IMR-90 (cell line): ENCODE measurements around the gene SH3RF2. TPM values are rescaled to one million over a fixed set of nuclear protein-coding genes. Genes with fewer than 3 reads are reported as not detected.

Source experiments
- ATAC-seq: fragments of 200-7000 bp; cut with Tn5 transposase; 2 replicates; pipeline ENCODE4 v1.9.1; 2020; ENCODE audit warnings: low read depth, mild to moderate bottlenecking, moderate library complexity
- BruUV-seq: library from RNA; stranded (reverse); fragments of 400-500 nt; replicated peaks from 2 replicates; lab custom pipeline; 2021; lab: Mats Ljungman, UMichigan
- CTCF ChIA-PET: fragments of 300-600 bp; formaldehyde crosslinking; extraction: SDS; loops from one replicate; lab custom pipeline; 2021; ENCODE audit warnings: antibody characterized with exemption; lab: Yijun Ruan, JAX
- POLR2A ChIA-PET: fragments of 300-600 bp; sonication (Branson Sonifier 250); formaldehyde crosslinking; loops from one replicate; lab custom pipeline; 2022; ENCODE audit warnings: antibody characterized with exemption; ENCODE audit not compliant: unreplicated experiment; lab: Charles Lee
- DNase-seq: peaks from one replicate; pipeline ENCODE4 v3.0.0; 2013
- H2AFZ ChIP-seq: replicated peaks from 2 replicates; pipeline ENCODE3; 2013; ENCODE audit warnings: low read length, mild to moderate bottlenecking; ENCODE audit not compliant: poor library complexity
- H2AK5ac ChIP-seq: 2 replicates; pipeline ENCODE4 v1.6.1; 2013; ENCODE audit warnings: low read depth, low read length, inconsistent platforms
- H2AK9ac ChIP-seq: replicated peaks from 2 replicates; pipeline ENCODE3; 2013; ENCODE audit warnings: mild to moderate bottlenecking, low read depth, low read length, moderate library complexity; ENCODE audit not compliant: poor library complexity
- H2BK120ac ChIP-seq: 2 replicates; pipeline ENCODE4 v1.6.1; 2013; ENCODE audit warnings: low read depth, low read length, inconsistent platforms
- H2BK15ac ChIP-seq: 3 replicates; pipeline ENCODE4 v1.6.1; 2013; ENCODE audit warnings: low read depth, low read length, inconsistent platforms
- H2BK20ac ChIP-seq: 2 replicates; pipeline ENCODE4 v1.6.1; 2013; ENCODE audit warnings: low read depth, mild to moderate bottlenecking, inconsistent platforms, low read length, moderate library complexity
- H2BK5ac ChIP-seq: 2 replicates; pipeline ENCODE4 v1.6.1; 2013; ENCODE audit warnings: mild to moderate bottlenecking, low read depth, low read length, inconsistent platforms; ENCODE audit not compliant: poor library complexity, severe bottlenecking
- H3K14ac ChIP-seq: replicated peaks from 2 replicates; pipeline ENCODE4 v1.6.1; 2013; ENCODE audit warnings: low read depth, low read length, inconsistent platforms
- H3K18ac ChIP-seq: 2 replicates; pipeline ENCODE4 v1.6.1; 2013; ENCODE audit warnings: low read depth, low read length, control low read depth
- H3K23ac ChIP-seq: 2 replicates; pipeline ENCODE4 v1.6.1; 2013; ENCODE audit warnings: low read depth, low read length, inconsistent platforms
- H3K27ac ChIP-seq: 2 replicates; pipeline ENCODE4 v1.5.1; 2013; ENCODE audit warnings: mild to moderate bottlenecking, control low read depth, low read length; ENCODE audit not compliant: insufficient read depth
- H3K27me3 ChIP-seq: 2 replicates; pipeline ENCODE4 v1.6.1; 2013; ENCODE audit warnings: low read length; ENCODE audit not compliant: control insufficient read depth, insufficient read depth
- H3K36me3 ChIP-seq: 2 replicates; pipeline ENCODE4 v1.6.1; 2013; ENCODE audit warnings: low read length, mixed read lengths; ENCODE audit not compliant: control insufficient read depth, insufficient read depth
- H3K4ac ChIP-seq: 2 replicates; pipeline ENCODE4 v1.6.1; 2013; ENCODE audit warnings: low read depth, low read length, inconsistent platforms
- H3K4me1 ChIP-seq: 2 replicates; pipeline ENCODE4 v1.6.1; 2013; ENCODE audit warnings: low read length, mixed read lengths; ENCODE audit not compliant: control insufficient read depth, insufficient read depth
- H3K4me2 ChIP-seq: 2 replicates; pipeline ENCODE4 v1.6.1; 2013; ENCODE audit warnings: low read depth, mild to moderate bottlenecking, control low read depth, low read length, moderate library complexity
- H3K4me3 ChIP-seq: 2 replicates; pipeline ENCODE4 v1.5.1; 2013; ENCODE audit warnings: low read depth, mild to moderate bottlenecking, control low read depth, low read length, moderate library complexity; ENCODE audit not compliant: insufficient read depth
- H3K56ac ChIP-seq: 2 replicates; pipeline ENCODE4 v1.6.1; 2013; ENCODE audit warnings: low read length, inconsistent platforms; ENCODE audit not compliant: insufficient read depth; ENCODE audit errors: extremely low read depth
- H3K79me1 ChIP-seq, 2 experiments: 2 replicates each; pipeline ENCODE4 v1.6.1; 2013; ENCODE audit warnings: low read length in 2 of 2, inconsistent platforms in 1 of 2, low read depth in 1 of 2
- H3K9ac ChIP-seq: 2 replicates; pipeline ENCODE4 v1.6.1; 2013; ENCODE audit warnings: low read depth, low read length, control low read depth
- H3K9me1 ChIP-seq: 2 replicates; pipeline ENCODE4 v1.6.1; 2013; ENCODE audit warnings: low read length, inconsistent platforms; ENCODE audit not compliant: insufficient read depth
- H3K9me3 ChIP-seq: 2 replicates; pipeline ENCODE4 v1.6.1; 2013; ENCODE audit warnings: low read length; ENCODE audit not compliant: control insufficient read depth, insufficient read depth
- H4K20me1 ChIP-seq: 2 replicates; pipeline ENCODE4 v1.6.1; 2013; ENCODE audit warnings: low read length, inconsistent platforms; ENCODE audit not compliant: insufficient read depth
- H4K5ac ChIP-seq: 2 replicates; pipeline ENCODE4 v1.6.1; 2013; ENCODE audit warnings: mild to moderate bottlenecking, low read depth, low read length, control low read depth
- H4K8ac ChIP-seq, 2 experiments: 2 replicates each; pipeline ENCODE4 v1.6.1; 2013; ENCODE audit warnings: low read depth in 2 of 2, low read length in 2 of 2, control low read depth in 1 of 2, inconsistent platforms in 1 of 2
- H4K91ac ChIP-seq: 2 replicates; pipeline ENCODE4 v1.6.1; 2013; ENCODE audit warnings: low read depth, low read length, inconsistent platforms; ENCODE audit not compliant: insufficient read depth
- BHLHE40 ChIP-seq: fragments of 150-350 bp; IDR thresholded peaks from 2 replicates; pipeline ENCODE4 v1.6.1; 2016; ENCODE audit warnings: mild to moderate bottlenecking, low read depth, low read length
- CEBPB ChIP-seq: IDR thresholded peaks from 2 replicates; pipeline ENCODE4 v1.6.1; 2012; ENCODE audit warnings: low read depth, low read length, improper control_type of control experiment
- CHD1 ChIP-seq: IDR thresholded peaks from 2 replicates; pipeline ENCODE4 v1.6.1; 2012; ENCODE audit warnings: low read depth, low read length, improper control_type of control experiment
- FOS ChIP-seq: fragments of 150-350 bp; IDR thresholded peaks from 2 replicates; pipeline ENCODE4 v1.6.1; 2016; ENCODE audit warnings: low read depth, low read length
- MAFK ChIP-seq: IDR thresholded peaks from 2 replicates; pipeline ENCODE4 v1.6.1; 2012; ENCODE audit warnings: low read depth, low read length, improper control_type of control experiment
- MAZ ChIP-seq: IDR thresholded peaks from 2 replicates; pipeline ENCODE4 v1.6.1; 2012; ENCODE audit warnings: low read depth, mild to moderate bottlenecking, low read length, improper control_type of control experiment, moderate library complexity, borderline replicate concordance
- MXI1 ChIP-seq: IDR thresholded peaks from 2 replicates; pipeline ENCODE4 v1.6.1; 2012; ENCODE audit warnings: low read depth, mild to moderate bottlenecking, low read length, moderate library complexity, borderline replicate concordance
- NFE2L2 ChIP-seq: fragments of 150-350 bp; IDR thresholded peaks from 2 replicates; pipeline ENCODE4 v1.6.1; 2016; ENCODE audit warnings: low read depth, mild to moderate bottlenecking, low read length
- POLR2A ChIP-seq: IDR thresholded peaks from 2 replicates; pipeline ENCODE4 v1.6.1; 2012; ENCODE audit warnings: mild to moderate bottlenecking, low read depth, low read length
- RAD21 ChIP-seq: IDR thresholded peaks from 2 replicates; pipeline ENCODE4 v1.6.1; 2012; ENCODE audit warnings: low read length, improper control_type of control experiment
- RCOR1 ChIP-seq: IDR thresholded peaks from 2 replicates; pipeline ENCODE4 v1.6.1; 2012; ENCODE audit warnings: mild to moderate bottlenecking, low read length, improper control_type of control experiment; ENCODE audit not compliant: insufficient replicate concordance
- RFX5 ChIP-seq: IDR thresholded peaks from 2 replicates; pipeline ENCODE4 v1.8.0; 2012; ENCODE audit warnings: low read depth, mild to moderate bottlenecking, low read length, moderate library complexity
- SMC3 ChIP-seq: fragments of 150-350 bp; IDR thresholded peaks from 2 replicates; pipeline ENCODE4 v1.6.1; 2016; ENCODE audit warnings: low read depth, mild to moderate bottlenecking, antibody characterized with exemption, low read length, moderate library complexity
- WGBS, 2 experiments: methylation state at CpG; one replicate each; pipeline versions ENCODE4 v1.1.5 to v1.1.7; 2013; ENCODE audit warnings: missing lambda C conversion rate in 2 of 2; ENCODE audit not compliant: insufficient read length in 1 of 2; ENCODE audit errors: extremely low coverage in 2 of 2; 5-methylcytosine and 5-hydroxymethylcytosine counted together
- dilution Hi-C: fragments of 300-500 bp; cut with HindIII; formaldehyde crosslinking; loops from one replicate; pipeline ENCODE4 v1.14.3; 2018; ENCODE audit warnings: low sequenced_read_pairs; ENCODE audit not compliant: unreplicated experiment
- in situ Hi-C: fragments of 300-500 bp; cut with MboI; formaldehyde crosslinking; loops from 3 replicates; pipeline ENCODE4 v1.14.3; 2019; ENCODE audit warnings: low sequenced_read_pairs, inconsistent platforms, mixed read lengths
- intact Hi-C: fragments of 100-400 bp; cut with micrococcal nuclease; formaldehyde crosslinking; loops from 2 replicates; pipeline ENCODE4 v1.10.0; 2022
- polyA plus RNA-seq, 3 experiments: library from polyadenylated mRNA; depleted of rRNA; stranded (reverse); fragments of >200 nt; gene quantifications; 2 replicates each; pipeline ENCODE4 v1.2.3, GENCODE V29; 2012; ENCODE audit warnings: low replicate concordance in 1 of 3
- total RNA-seq: library from RNA; depleted of rRNA; stranded (reverse); fragments of >200 nt; gene quantifications from 2 replicates; pipeline ENCODE4 v1.2.3, GENCODE V29; 2012
- TF ChIP-seq, protein P1 (sequence below): conservative IDR thresholded peaks from 2 replicates; pipeline ENCODE4 v1.5.1; 2012; ENCODE audit warnings: mild to moderate bottlenecking, low read depth, low read length, improper control_type of control experiment
- TF ChIP-seq, protein P2 (sequence below): fragments of 150-350 bp; IDR thresholded peaks from 2 replicates; pipeline ENCODE4 v1.6.1; 2017; ENCODE audit warnings: mild to moderate bottlenecking, antibody characterized with exemption, low read length, low read depth
- TF ChIP-seq, protein P3 (sequence below): fragments of 150-350 bp; IDR thresholded peaks from 2 replicates; pipeline ENCODE4 v1.6.1; 2016; ENCODE audit warnings: low read depth, mild to moderate bottlenecking, low read length, moderate library complexity, borderline replicate concordance

Gene SH3RF2
- total and polyA plus RNA-seq, 2 of the 4 experiments (the other 2 are of a cell fraction), result 1.3 to 1.7 TPM

DNA sequence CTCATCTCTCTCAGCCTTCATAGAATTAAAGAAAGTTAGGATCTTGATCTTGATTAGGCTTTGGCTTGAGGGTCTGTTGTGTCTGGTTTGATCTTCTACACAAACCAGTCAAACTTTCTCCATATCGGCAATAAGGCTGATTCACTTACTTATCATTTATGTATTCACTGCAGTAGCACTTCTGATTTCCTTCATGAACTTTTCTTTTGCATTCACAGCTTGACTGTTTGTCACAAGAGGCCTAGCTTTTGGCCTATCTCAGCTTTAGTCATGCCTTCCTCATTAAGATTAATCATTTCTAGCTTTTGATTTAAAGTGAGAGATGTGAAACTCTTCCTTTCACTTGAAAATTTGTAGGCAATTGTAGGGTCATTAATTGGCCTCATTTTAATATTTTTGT lies 62.8 kb downstream of the SH3RF2 start:
- WGBS, 2 experiments, result 80% methylated on average over 1 of the region's 1 CpG; no CpG with 5 or more reads in 1 of the 2 experiments

More for the DNA sequence above, 62.8 kb downstream of the SH3RF2 start:
- no peak overlapping the region for H2AK9ac ChIP-seq
- H3K27me3 ChIP-seq, result no peaks in the 10 kb centered on the region
- DNase-seq (no peak), ATAC-seq (no peak)
- no peak overlapping the region for H3K4me2 ChIP-seq
- H3K36me3 ChIP-seq, result no peaks in the 10 kb centered on the region
- no peak overlapping the region for H2BK20ac ChIP-seq
- POLR2A ChIA-PET, result no interaction called here
- no peak overlapping the region for H3K18ac ChIP-seq
- TF ChIP-seq RFX5 (no peak), MAFK (no peak), POLR2A (no peak), CHD1 (no peak), RCOR1 (no peak), FOS (no peak), NFE2L2 (no peak), MAZ (no peak), MXI1 (no peak), SMC3 (no peak), CEBPB (no peak), BHLHE40 (no peak), RAD21 (no peak)
- TF ChIP-seq, protein P1, sequence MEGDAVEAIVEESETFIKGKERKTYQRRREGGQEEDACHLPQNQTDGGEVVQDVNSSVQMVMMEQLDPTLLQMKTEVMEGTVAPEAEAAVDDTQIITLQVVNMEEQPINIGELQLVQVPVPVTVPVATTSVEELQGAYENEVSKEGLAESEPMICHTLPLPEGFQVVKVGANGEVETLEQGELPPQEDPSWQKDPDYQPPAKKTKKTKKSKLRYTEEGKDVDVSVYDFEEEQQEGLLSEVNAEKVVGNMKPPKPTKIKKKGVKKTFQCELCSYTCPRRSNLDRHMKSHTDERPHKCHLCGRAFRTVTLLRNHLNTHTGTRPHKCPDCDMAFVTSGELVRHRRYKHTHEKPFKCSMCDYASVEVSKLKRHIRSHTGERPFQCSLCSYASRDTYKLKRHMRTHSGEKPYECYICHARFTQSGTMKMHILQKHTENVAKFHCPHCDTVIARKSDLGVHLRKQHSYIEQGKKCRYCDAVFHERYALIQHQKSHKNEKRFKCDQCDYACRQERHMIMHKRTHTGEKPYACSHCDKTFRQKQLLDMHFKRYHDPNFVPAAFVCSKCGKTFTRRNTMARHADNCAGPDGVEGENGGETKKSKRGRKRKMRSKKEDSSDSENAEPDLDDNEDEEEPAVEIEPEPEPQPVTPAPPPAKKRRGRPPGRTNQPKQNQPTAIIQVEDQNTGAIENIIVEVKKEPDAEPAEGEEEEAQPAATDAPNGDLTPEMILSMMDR, result no peak
- TF ChIP-seq, protein P2, sequence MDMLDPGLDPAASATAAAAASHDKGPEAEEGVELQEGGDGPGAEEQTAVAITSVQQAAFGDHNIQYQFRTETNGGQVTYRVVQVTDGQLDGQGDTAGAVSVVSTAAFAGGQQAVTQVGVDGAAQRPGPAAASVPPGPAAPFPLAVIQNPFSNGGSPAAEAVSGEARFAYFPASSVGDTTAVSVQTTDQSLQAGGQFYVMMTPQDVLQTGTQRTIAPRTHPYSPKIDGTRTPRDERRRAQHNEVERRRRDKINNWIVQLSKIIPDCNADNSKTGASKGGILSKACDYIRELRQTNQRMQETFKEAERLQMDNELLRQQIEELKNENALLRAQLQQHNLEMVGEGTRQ, result no peak
- TF ChIP-seq, protein P3, sequence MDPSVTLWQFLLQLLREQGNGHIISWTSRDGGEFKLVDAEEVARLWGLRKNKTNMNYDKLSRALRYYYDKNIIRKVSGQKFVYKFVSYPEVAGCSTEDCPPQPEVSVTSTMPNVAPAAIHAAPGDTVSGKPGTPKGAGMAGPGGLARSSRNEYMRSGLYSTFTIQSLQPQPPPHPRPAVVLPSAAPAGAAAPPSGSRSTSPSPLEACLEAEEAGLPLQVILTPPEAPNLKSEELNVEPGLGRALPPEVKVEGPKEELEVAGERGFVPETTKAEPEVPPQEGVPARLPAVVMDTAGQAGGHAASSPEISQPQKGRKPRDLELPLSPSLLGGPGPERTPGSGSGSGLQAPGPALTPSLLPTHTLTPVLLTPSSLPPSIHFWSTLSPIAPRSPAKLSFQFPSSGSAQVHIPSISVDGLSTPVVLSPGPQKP, result no peak
- no peak overlapping the region for H3K14ac ChIP-seq
- H4K8ac ChIP-seq, result no peak overlapping the region
- H3K79me1 ChIP-seq, result no peaks in the 10 kb centered on the region
- no peak overlapping the region for H2BK15ac ChIP-seq
- H3K4ac ChIP-seq, result no peak overlapping the region
- in situ Hi-C loops, result no loop called here
- no peaks in the 10 kb centered on the region for H3K4me1 ChIP-seq
- H3K9me3 ChIP-seq, result no peaks in the 10 kb centered on the region
- no peak overlapping the region for H3K56ac ChIP-seq
- H4K20me1 ChIP-seq, result no peaks in the 10 kb centered on the region
- dilution Hi-C loops, result no loop called here
- H4K5ac ChIP-seq, result no peak overlapping the region
- no peak overlapping the region for H2AFZ ChIP-seq
- no peak overlapping the region for H3K4me3 ChIP-seq
- H3K9ac ChIP-seq, result no peak overlapping the region
- no peak overlapping the region for H4K91ac ChIP-seq
- H3K9me1 ChIP-seq, result no peaks in the 10 kb centered on the region
- no peak overlapping the region for H2AK5ac ChIP-seq
- intact Hi-C loops, result loop anchor here (5.0 kb wide), 1 partner anchor 33 kb away; no protein-coding TSS in a partner anchor
- no peak overlapping the region for H2BK120ac ChIP-seq
- BruUV-seq, result no TSS peak
- no peak overlapping the region for H3K27ac ChIP-seq
- no peak overlapping the region for H3K23ac ChIP-seq
- CTCF ChIA-PET, result no interaction called here
- H2BK5ac ChIP-seq, result no peak overlapping the region
